Activated naive CD4-positive, alpha-beta T cell treated with anti-CD3 and anti-CD28 coated beads, Interleukin-2, amount 50 U/mL, for 24 hours (primary cell): Measurements from ENCODE around the gene RASAL1.
A peak's percentile ranks its signal among the peaks of the same experiment; 100 is the strongest.
"Not testable (repeated sequence)": the region's sequence is repeated elsewhere in the genome, so short reads cannot be mapped to it uniquely, and the experiment has no call there.

Source experiments
- H3K27ac Mint-ChIP-seq: one replicate; pipeline ENCODE4 v1.8.0; 2021; ENCODE audit warnings: mild to moderate bottlenecking, mixed read lengths
- H3K27me3 Mint-ChIP-seq: one replicate; pipeline ENCODE4 v1.8.0; 2021; ENCODE audit warnings: mixed read lengths
- H3K36me3 Mint-ChIP-seq: one replicate; pipeline ENCODE4 v1.8.0; 2021; ENCODE audit warnings: mixed read lengths
- H3K4me1 Mint-ChIP-seq: one replicate; pipeline ENCODE4 v1.8.0; 2021; ENCODE audit warnings: mixed read lengths
- H3K4me3 Mint-ChIP-seq: one replicate; pipeline ENCODE4 v1.8.0; 2021; ENCODE audit warnings: mild to moderate bottlenecking, mixed read lengths
- H3K9me3 Mint-ChIP-seq: one replicate; pipeline ENCODE4 v1.8.0; 2021; ENCODE audit warnings: mixed read lengths

Gene RASAL1

DNA sequence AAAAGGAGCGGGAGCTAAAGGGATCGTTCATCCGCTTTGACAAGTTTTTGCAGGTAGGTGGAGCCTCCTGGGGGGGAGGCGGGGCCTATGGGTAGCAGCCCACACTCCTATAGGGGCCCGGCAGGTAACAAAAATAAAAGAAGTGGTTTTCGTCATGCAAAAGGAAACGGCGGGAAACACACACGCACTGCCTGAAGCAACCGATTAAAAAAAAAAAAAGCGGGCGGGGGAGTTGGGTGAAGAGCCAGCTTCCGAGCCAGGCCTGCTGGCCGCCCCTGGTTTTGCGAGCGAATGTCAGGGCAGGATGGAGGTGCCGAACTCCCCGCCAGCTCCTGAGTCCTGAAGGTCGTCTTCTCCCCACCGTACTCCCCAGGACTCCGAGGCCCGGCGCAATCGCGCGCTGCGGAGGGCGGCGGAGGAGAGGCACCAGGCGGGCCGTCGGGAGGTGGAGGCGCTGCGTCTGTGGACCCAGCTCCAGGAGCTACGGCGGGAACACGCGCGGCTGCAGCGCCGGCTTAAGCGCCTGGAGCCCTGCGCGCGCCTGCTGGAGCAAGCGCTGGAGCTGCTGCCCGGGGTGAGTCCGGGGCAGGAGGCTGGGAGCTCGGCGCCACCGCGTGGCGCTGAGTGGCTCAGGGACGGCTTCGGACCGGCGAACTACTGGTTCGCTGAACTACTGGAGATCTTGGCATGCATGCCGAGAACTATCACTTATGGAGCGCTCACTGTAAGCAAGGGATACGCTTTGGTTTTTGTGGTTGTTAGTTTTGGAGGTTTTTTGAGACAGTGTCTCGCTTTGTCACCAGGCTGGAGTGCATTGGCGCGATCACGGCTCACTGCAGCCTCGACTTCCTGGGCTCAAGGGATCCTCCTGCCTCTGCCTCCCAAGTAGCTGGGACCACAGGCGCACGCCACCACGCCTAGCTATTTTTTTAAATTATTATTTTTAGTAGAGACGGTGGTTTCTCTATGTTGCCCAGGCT is 17.6 kb upstream of the RASAL1 start:
- Mint-ChIP-seq H3K9me3 (no peaks in the 10 kb centered on the region), H3K4me1 (peaks cover 18% of the 10 kb centered on the region), H3K27me3 (no peaks in the 10 kb centered on the region), H3K4me3 (peak overlapping the region; percentile 66), H3K27ac (peak overlapping the region; percentile 62), H3K36me3 (no peaks in the 10 kb centered on the region)

- H3K27ac Mint-ChIP-seq, result no peak overlapping the region
These were observed 16.8 kb upstream of the RASAL1 start for GRCh38 chr12:113152196-113152834.

DNA sequence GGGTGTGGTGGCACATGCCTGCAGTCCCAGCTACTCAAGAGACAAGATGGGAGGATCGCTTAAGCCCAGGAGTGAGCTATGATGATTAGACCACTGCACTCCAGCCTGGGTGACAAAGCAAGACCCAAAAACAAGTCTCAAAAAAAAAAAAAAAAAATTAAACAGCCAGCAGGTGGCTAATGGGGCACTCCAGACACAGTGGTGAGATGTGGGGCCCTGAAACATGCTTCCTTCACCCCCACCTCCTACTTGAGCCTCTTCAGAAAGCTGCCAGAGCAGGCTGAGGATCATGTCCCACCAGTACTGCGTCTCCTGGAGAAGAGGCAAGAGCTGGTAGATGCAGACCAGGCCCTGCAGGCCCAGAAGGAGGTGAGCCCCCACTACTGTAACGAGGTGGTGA is 16.1 kb upstream of the RASAL1 start:
- Mint-ChIP-seq H3K9me3 (no peaks in the 10 kb centered on the region), H3K27me3 (no peaks in the 10 kb centered on the region), H3K4me3 (peak overlapping the region; percentile 58), H3K4me1 (peaks cover 13% of the 10 kb centered on the region), H3K27ac (no peak overlapping the region), H3K36me3 (no peaks in the 10 kb centered on the region)

More at GRCh38 chr12:113152196-113152834, 16.8 kb upstream of the RASAL1 start:
- H3K4me1 Mint-ChIP-seq, result peaks cover 18% of the 10 kb centered on the region
- no peaks in the 10 kb centered on the region for H3K36me3 Mint-ChIP-seq
- no peaks in the 10 kb centered on the region for H3K27me3 Mint-ChIP-seq
- H3K9me3 Mint-ChIP-seq, result no peaks in the 10 kb centered on the region
- peak overlapping the region; percentile 58 for H3K4me3 Mint-ChIP-seq

- Mint-ChIP-seq H3K4me3 (no peak within 1 kb of the TSS), H3K27ac (no peak within 1 kb of the TSS), H3K36me3 (no peaks in the 10 kb centered on the region), H3K9me3 (no peaks in the 10 kb centered on the region), H3K27me3 (no peaks in the 10 kb centered on the region), H3K4me1 (peaks cover 13% of the 10 kb centered on the region)
These were observed 14.0 kb upstream of the RASAL1 start, which contains the start of gene CFAP73 for GRCh38 chr12:113149361-113150150. Gene CFAP73 (plus strand): TSS chr12:113149724. CDS start chr12:113149858, 134 bp downstream.

DNA sequence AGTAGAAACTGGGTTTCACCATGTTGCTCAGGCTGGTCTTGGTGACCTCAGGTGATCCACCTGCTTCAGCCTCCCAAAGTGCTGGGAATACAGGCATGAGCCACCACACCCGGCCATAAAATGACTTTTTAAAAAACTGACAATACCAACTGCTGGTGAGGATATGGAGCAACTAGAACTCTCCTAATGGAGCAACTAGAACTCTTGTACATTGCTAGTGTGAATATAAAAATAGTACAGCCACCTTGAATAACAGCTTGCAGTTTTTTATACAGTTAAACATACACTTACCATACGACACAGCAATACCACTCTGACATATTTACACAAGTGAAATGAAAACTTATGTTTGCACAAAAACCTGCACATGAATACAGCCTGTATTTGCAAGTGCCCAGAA is 11.4 kb upstream of the RASAL1 start:
- H3K36me3 Mint-ChIP-seq, result no peaks in the 10 kb centered on the region
- no peaks in the 10 kb centered on the region for H3K9me3 Mint-ChIP-seq
- H3K27ac Mint-ChIP-seq, result no peak overlapping the region
- H3K4me1 Mint-ChIP-seq, result peaks cover 2% of the 10 kb centered on the region
- H3K4me3 Mint-ChIP-seq, result no peak overlapping the region
- H3K27me3 Mint-ChIP-seq, result no peaks in the 10 kb centered on the region

GRCh38 chr12:113145720-113146551 is 10.4 kb upstream of the RASAL1 start:
- Mint-ChIP-seq H3K36me3 (no peaks in the 10 kb centered on the region), H3K9me3 (no peaks in the 10 kb centered on the region), H3K4me3 (no peak overlapping the region), H3K4me1 (no peaks in the 10 kb centered on the region), H3K27me3 (no peaks in the 10 kb centered on the region), H3K27ac (no peak overlapping the region)

DNA sequence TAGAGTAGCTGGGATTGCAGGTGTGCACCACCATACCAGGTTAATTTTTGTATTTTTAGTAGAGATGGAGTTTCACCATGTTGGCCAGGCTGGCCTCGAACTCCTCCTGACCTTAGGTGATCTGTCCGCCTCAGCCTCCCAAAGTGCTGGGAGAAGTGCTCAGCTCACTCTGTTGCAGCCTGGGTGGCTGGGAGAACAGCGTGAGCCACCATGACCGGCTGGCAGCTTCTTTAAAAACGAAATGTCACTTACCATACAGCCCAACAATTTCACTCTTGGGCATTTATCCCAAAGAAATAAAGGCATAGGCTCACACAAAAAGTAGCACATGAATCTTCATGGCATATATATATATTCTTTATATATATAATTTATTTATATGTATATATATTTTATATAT is 9.2 kb upstream of the RASAL1 start:
- Mint-ChIP-seq H3K4me3 (no peak overlapping the region), H3K36me3 (no peaks in the 10 kb centered on the region), H3K27me3 (no peaks in the 10 kb centered on the region), H3K27ac (no peak overlapping the region), H3K4me1 (no peaks in the 10 kb centered on the region), H3K9me3 (no peaks in the 10 kb centered on the region)

- no peaks in the 10 kb centered on the region for H3K9me3 Mint-ChIP-seq
- no peaks in the 10 kb centered on the region for H3K27me3 Mint-ChIP-seq
- no peak overlapping the region for H3K4me3 Mint-ChIP-seq
- no peaks in the 10 kb centered on the region for H3K4me1 Mint-ChIP-seq
- no peak overlapping the region for H3K27ac Mint-ChIP-seq
- H3K36me3 Mint-ChIP-seq, result no peaks in the 10 kb centered on the region
These were observed 8.4 kb upstream of the RASAL1 start for GRCh38 chr12:113143959-113144358.

DNA sequence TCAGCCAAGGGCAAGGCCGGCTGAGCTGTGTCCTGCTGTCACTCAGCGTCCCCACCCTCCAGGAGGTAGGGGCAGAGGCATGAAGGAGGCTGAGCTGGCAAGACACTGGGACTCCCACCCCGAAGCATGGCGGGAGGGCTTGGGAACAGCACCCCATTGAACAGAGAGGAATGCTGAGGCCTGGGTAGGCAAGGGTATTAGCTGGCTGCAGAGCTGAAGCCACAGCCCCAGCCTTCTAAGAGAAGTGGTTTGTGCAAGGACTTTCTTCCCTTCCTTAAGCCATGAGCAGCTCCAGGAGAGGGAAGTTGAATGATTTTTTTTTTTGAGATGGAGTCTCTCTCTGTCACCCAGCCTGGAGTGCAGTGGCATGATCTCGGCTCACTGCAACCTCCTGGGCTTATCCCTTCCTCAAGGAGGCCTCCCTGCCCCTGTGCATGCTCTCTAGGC is 7.3 kb upstream of the RASAL1 start:
- Mint-ChIP-seq H3K4me1 (no peaks in the 10 kb centered on the region), H3K27ac (no peak overlapping the region), H3K4me3 (no peak overlapping the region)

DNA sequence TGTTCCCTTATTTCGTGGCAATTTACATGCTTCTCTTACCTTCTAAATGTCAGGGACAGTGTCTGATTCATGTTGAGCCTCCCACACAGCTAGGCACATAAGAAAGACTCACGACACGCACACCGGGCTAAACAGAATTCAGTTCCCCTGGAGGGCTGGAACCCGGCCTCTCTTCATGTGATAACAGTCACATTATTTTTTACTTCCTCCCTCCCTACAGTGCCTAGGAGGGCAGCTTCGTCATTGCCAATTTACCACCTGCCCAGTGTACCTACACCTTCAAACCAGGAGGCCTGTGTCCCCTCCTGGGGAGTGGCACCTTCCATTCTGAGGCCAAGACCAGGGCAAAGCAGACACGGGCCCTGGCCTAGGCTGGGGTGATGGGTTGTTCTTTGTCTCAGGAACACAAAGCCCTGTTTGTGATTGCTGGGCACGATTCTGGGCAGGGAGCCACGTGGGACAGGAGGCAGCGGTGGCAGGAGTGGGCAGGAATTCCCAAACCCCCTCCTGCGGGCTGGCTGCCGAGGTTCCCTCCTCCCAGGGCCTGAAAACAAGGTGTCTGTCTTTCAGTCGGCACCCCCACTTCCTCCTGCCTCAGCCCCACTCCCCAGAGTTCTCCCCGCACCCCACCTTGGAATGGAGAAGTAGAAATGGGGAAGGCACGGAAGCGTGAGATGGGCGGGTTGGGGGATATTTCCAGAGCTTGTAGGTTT is 6.8 kb upstream of the RASAL1 start:
- Mint-ChIP-seq H3K27ac (no peak overlapping the region), H3K4me3 (no peak overlapping the region), H3K36me3 (no peaks in the 10 kb centered on the region), H3K9me3 (no peaks in the 10 kb centered on the region), H3K4me1 (no peaks in the 10 kb centered on the region), H3K27me3 (no peaks in the 10 kb centered on the region)

More for the DNA sequence above, 7.3 kb upstream of the RASAL1 start:
- Mint-ChIP-seq H3K36me3 (no peaks in the 10 kb centered on the region), H3K9me3 (no peaks in the 10 kb centered on the region), H3K27me3 (no peaks in the 10 kb centered on the region)

- H3K36me3 Mint-ChIP-seq, H3K27ac Mint-ChIP-seq, H3K9me3 Mint-ChIP-seq, H3K27me3 Mint-ChIP-seq, H3K4me1 Mint-ChIP-seq, H3K4me3 Mint-ChIP-seq: not testable (repeated sequence)
These were observed 6.2 kb upstream of the RASAL1 start for GRCh38 chr12:113141716-113142115.

DNA sequence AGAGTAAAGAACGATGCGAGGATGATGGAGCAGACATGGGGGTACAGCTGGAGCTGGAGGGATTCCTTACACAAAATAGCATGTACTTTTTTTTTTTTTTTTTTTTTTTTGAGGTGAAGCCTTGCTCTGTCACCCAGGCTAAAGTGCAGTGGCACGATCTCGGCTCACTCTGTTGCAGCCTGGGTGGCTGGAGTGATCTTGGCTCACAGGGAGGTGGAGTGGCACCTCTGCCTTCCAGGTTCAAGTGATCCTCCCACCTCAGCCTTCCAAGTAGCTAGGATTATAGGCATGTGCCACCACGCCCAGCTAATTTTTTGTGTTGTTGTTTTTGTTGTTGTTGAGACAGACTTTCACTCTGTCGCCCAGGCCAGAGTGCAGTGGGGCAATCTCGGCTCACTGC is 5.1 kb upstream of the RASAL1 start:
- no peak overlapping the region for H3K4me3 Mint-ChIP-seq
- no peaks in the 10 kb centered on the region for H3K27me3 Mint-ChIP-seq
- peaks cover 10% of the 10 kb centered on the region for H3K4me1 Mint-ChIP-seq
- H3K9me3 Mint-ChIP-seq, result no peaks in the 10 kb centered on the region
- no peaks in the 10 kb centered on the region for H3K36me3 Mint-ChIP-seq
- H3K27ac Mint-ChIP-seq, result no peak overlapping the region

DNA sequence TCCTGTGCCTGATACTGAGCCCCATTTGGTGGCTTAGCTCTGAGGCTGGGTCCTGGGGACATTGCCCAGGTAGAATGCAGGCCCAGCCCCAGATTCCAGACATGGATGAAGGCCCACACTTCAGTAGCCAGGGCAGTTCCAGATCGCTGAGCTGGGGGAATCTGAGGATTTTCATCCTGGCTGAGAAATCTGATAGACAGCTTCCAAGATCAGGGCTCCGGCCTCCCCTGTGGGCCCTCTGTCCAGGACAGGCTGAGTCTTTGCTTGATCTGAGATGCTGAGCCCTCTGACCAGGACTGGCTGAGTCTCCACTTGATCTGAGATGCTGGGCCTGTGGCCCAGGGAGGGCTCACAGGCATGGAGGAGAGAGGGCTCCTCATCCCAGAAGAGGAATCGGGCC is 3.3 kb upstream of the RASAL1 start:
- Mint-ChIP-seq H3K4me1 (peaks cover 10% of the 10 kb centered on the region), H3K27ac (no peak overlapping the region), H3K27me3 (no peaks in the 10 kb centered on the region), H3K36me3 (no peaks in the 10 kb centered on the region), H3K9me3 (no peaks in the 10 kb centered on the region), H3K4me3 (no peak overlapping the region)
